GM23248 (cell line): ENCODE results near the gene STXBP4.

Experiments
- EZH2 ChIP-seq: fragments of 200-600 bp; sonication (generic); IDR thresholded peaks from 2 replicates; pipeline ENCODE4 v1.6.1; 2018; ENCODE audit warnings: antibody characterized with exemption, mild to moderate bottlenecking; ENCODE audit not compliant: insufficient read depth, poor library complexity, severe bottlenecking
- EZH2phosphoT487 ChIP-seq: fragments of 200-600 bp; sonication (generic); IDR thresholded peaks from 2 replicates; pipeline ENCODE4 v1.6.1; 2018; ENCODE audit warnings: antibody characterized with exemption, moderate library complexity, mild to moderate bottlenecking, low read depth; ENCODE audit not compliant: insufficient read depth

- no peak for TF ChIP-seq EZH2phosphoT487
- TF ChIP-seq EZH2: no peak
Measured at GRCh38 chr17:54974759-54975158, 6.2 kb downstream of the STXBP4 start.
